ENCODE results near the gene ATG16L2.

DNA sequence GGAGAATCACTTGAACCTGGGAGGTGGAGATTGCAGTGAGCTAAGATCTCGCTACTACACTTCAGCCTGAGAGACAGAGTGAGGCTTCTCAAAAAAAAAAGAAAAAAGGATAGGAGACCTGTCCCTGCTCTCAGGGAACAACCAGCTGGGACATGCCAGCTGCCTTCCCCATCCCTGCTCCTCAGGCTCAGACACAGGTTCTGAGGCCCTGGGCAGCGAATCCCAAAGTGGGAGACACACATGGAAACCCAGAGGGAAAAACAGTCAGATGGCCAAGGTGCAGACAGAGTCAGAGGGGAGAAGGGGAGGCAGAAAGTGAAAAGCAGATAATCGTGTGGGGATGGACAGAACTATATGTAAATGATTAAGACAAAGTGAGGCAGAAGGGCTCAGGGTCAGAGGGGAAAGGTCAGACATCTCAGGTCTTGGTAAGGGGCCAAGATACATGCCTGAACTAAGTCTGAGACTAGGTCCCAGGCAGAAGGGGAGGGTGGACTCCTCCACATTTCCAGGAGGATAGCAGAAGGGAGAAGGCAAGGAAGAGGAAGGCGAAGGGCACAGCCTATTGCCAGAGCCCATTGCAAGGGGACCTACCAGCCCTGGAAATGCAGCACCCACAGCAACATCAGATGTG, 34.6 kb upstream of the ATG16L2 start:
- no peak for TF ChIP-seq EP300 (IDR thresholded peaks at IDR 0.05)
- TF ChIP-seq, protein P1, sequence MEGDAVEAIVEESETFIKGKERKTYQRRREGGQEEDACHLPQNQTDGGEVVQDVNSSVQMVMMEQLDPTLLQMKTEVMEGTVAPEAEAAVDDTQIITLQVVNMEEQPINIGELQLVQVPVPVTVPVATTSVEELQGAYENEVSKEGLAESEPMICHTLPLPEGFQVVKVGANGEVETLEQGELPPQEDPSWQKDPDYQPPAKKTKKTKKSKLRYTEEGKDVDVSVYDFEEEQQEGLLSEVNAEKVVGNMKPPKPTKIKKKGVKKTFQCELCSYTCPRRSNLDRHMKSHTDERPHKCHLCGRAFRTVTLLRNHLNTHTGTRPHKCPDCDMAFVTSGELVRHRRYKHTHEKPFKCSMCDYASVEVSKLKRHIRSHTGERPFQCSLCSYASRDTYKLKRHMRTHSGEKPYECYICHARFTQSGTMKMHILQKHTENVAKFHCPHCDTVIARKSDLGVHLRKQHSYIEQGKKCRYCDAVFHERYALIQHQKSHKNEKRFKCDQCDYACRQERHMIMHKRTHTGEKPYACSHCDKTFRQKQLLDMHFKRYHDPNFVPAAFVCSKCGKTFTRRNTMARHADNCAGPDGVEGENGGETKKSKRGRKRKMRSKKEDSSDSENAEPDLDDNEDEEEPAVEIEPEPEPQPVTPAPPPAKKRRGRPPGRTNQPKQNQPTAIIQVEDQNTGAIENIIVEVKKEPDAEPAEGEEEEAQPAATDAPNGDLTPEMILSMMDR (IDR thresholded peaks at IDR 0.05): no peak

Data from upper lobe of left lung (tissue), 4 donors.